K562 (cell line): Measurements from ENCODE around the gene ZNF689. TPM values are rescaled to one million over a fixed set of nuclear protein-coding genes. Genes with fewer than 3 reads are reported as not detected.

ENCODE experiments used
- ATAC-seq: fragments of 200-7000 bp; cut with Tn5 transposase; 3 replicates; pipeline ENCODE4 v1.9.1; 2020; ENCODE audit warnings: moderate library complexity
- BruUV-seq: library from RNA; stranded (reverse); fragments of 400-500 nt; replicated peaks from 2 replicates; lab custom pipeline; 2021; lab: Mats Ljungman, UMichigan
- CTCF ChIA-PET: fragments of 300-600 bp; formaldehyde crosslinking; extraction: SDS; loops from one replicate; lab custom pipeline; 2021; ENCODE audit warnings: low intra/inter-chr PET ratio; lab: Yijun Ruan, JAX
- POLR2A ChIA-PET: fragments of 300-600, 350-650 bp; sonication (Branson Sonifier 250); formaldehyde crosslinking; extraction: SDS; loops from one replicate; lab custom pipeline; 2021; ENCODE audit warnings: antibody characterized with exemption, inconsistent platforms; lab: Yijun Ruan, JAX
- DNase-seq, 4 experiments: peaks; one replicate each; pipeline versions ENCODE4 v3.0.0 to v3.0.0-alpha.2; 2011 to 2018; ENCODE audit warnings: low spot score in 3 of 4, mixed read lengths in 3 of 4; ENCODE audit errors: extremely low read depth in 1 of 4
- FAIRE-seq: peaks from 2 replicates; lab custom pipeline; 2011; peaks lifted over from hg19 to GRCh38; lab: Jason Lieb, UNC
- H2AFZ ChIP-seq: 2 replicates; pipeline ENCODE4 v1.6.0; 2011; ENCODE audit warnings: low read depth, low read length, control low read depth, inconsistent platforms
- H3K27ac ChIP-seq: fragments of 200-600 bp; 3 replicates; pipeline ENCODE4 v1.8.0; 2011; ENCODE audit warnings: low read depth, mild to moderate bottlenecking, control low read depth, inconsistent platforms, low read length, moderate library complexity, mixed read lengths; ENCODE audit errors: extremely low read depth
- H3K27me3 ChIP-seq, 2 experiments: fragments of 300-600 bp in 1 of 2; 2 replicates in 1 of 2; 3 replicates in 1 of 2; pipeline versions ENCODE4 v1.6.0 to v1.8.0; 2011; ENCODE audit warnings: inconsistent platforms in 2 of 2, low read length in 2 of 2, mild to moderate bottlenecking in 1 of 2, mixed read lengths in 1 of 2, moderate library complexity in 1 of 2; ENCODE audit not compliant: control insufficient read depth in 2 of 2, insufficient read depth in 2 of 2
- H3K36me3 ChIP-seq: fragments of 300-600 bp; 3 replicates; pipeline ENCODE4 v1.8.0; 2011; ENCODE audit warnings: mild to moderate bottlenecking, low read length, inconsistent platforms; ENCODE audit not compliant: control insufficient read depth, insufficient read depth
- H3K4me1 ChIP-seq, 2 experiments: fragments of 200-600 bp in 1 of 2; replicated peaks in 1 of 2; 2 replicates in 1 of 2; 3 replicates in 1 of 2; pipeline versions ENCODE4 v1.5.1 to v1.8.0; 2011; ENCODE audit warnings: inconsistent platforms in 2 of 2, low read length in 2 of 2, mild to moderate bottlenecking in 1 of 2, mixed read lengths in 1 of 2, moderate library complexity in 1 of 2; ENCODE audit not compliant: control insufficient read depth in 2 of 2, insufficient read depth in 2 of 2
- H3K4me2 ChIP-seq: 2 replicates; pipeline ENCODE4 v1.6.1; 2011; ENCODE audit warnings: low read length, control low read depth, inconsistent platforms, mixed read lengths; ENCODE audit not compliant: insufficient read depth
- H3K4me3 ChIP-seq: fragments of 200-600 bp; sonication (generic), shearing (Covaris generic); 2 replicates; pipeline ENCODE4 v1.5.1; 2016; ENCODE audit warnings: control low read depth, inconsistent platforms
- H3K79me2 ChIP-seq: fragments of 200-600 bp; 3 replicates; pipeline ENCODE4 v1.8.0; 2011; ENCODE audit warnings: low read length, inconsistent platforms; ENCODE audit not compliant: control insufficient read depth, insufficient read depth
- H3K9ac ChIP-seq, 2 experiments: 2 replicates each; pipeline versions ENCODE4 v1.6.0 to v1.6.1; 2011; ENCODE audit warnings: low read depth in 2 of 2, low read length in 2 of 2, control low read depth in 1 of 2, inconsistent platforms in 1 of 2, mild to moderate bottlenecking in 1 of 2, mixed read lengths in 1 of 2; ENCODE audit not compliant: insufficient read depth in 1 of 2
- H3K9me1 ChIP-seq: one replicate; pipeline ENCODE4 v1.6.0; 2011; ENCODE audit warnings: inconsistent platforms, mild to moderate bottlenecking, low read length, moderate library complexity; ENCODE audit not compliant: control insufficient read depth, insufficient read depth
- H3K9me3 ChIP-seq: replicated peaks from 2 replicates; pipeline ENCODE4 v1.5.1; 2011; ENCODE audit warnings: low read depth, low read length, inconsistent platforms; ENCODE audit not compliant: control insufficient read depth, insufficient read depth
- H4K20me1 ChIP-seq: replicated peaks from 2 replicates; pipeline ENCODE4 v1.6.1; 2011; ENCODE audit warnings: low read length, inconsistent platforms, mixed read lengths; ENCODE audit not compliant: control insufficient read depth, insufficient read depth
- ARID1B ChIP-seq: fragments of 450-650 bp; IDR thresholded peaks from 2 replicates; pipeline ENCODE4 v1.6.1; 2016; ENCODE audit warnings: antibody characterized with exemption, mild to moderate bottlenecking, inconsistent platforms
- BMI1 ChIP-seq: fragments of 150-350 bp; IDR thresholded peaks from 2 replicates; pipeline ENCODE4 v1.6.1; 2014; ENCODE audit warnings: low read length
- CBFA2T2 ChIP-seq: fragments of 450-650 bp; conservative IDR thresholded peaks from 2 replicates; pipeline ENCODE4 v1.6.1; 2017; ENCODE audit warnings: mild to moderate bottlenecking
- CBFA2T3 ChIP-seq: fragments of 450-650 bp; IDR thresholded peaks from 2 replicates; pipeline ENCODE4 v1.6.1; 2017
- COPS2 ChIP-seq: fragments of 450-650 bp; conservative IDR thresholded peaks from 2 replicates; pipeline ENCODE4 v1.6.1; 2016; ENCODE audit warnings: mild to moderate bottlenecking, moderate library complexity
- CREM ChIP-seq: IDR thresholded peaks from 2 replicates; pipeline ENCODE4 v1.6.1; 2014; ENCODE audit warnings: antibody characterized with exemption, low read depth
- EWSR1 ChIP-seq: fragments of 450-650 bp; IDR thresholded peaks from 2 replicates; pipeline ENCODE4 v1.6.1; 2018; ENCODE audit warnings: borderline replicate concordance, mild to moderate bottlenecking, low read depth, moderate library complexity; ENCODE audit not compliant: partially characterized antibody
- RUNX1 ChIP-seq: sonication (generic); IDR thresholded peaks from 2 replicates; pipeline ENCODE4 v1.6.1; 2016; ENCODE audit warnings: antibody characterized with exemption, low read depth
- TAL1 ChIP-seq: fragments of 450-650 bp; IDR thresholded peaks from 2 replicates; pipeline ENCODE4 v1.6.1; 2016; ENCODE audit warnings: mild to moderate bottlenecking
- TCF3 ChIP-seq: sonication (generic); formaldehyde crosslinking; IDR thresholded peaks from 2 replicates; pipeline ENCODE4 v1.4.0; 2020; ENCODE audit warnings: mild to moderate bottlenecking, missing genetic modification reagents
- TEAD4 ChIP-seq, 2 experiments: sonication (generic) in 1 of 2; formaldehyde crosslinking in 1 of 2; IDR thresholded peaks; 2 replicates each; pipeline versions ENCODE4 v1.6.1 to v1.8.0; 2012 to 2022; ENCODE audit warnings: borderline replicate concordance in 1 of 2, inconsistent platforms in 1 of 2, low read length in 1 of 2, mild to moderate bottlenecking in 1 of 2, missing genetic modification reagents in 1 of 2
- WGBS: fragments of 100-300 bp; shearing (Covaris generic); methylation state at CpG from one replicate; pipeline ENCODE4 v1.1.6; 2016; ENCODE audit warnings: low coverage, mixed read lengths; ENCODE audit not compliant: insufficient coverage; ENCODE audit errors: missing lambda C conversion rate; 5-methylcytosine and 5-hydroxymethylcytosine counted together
- in situ Hi-C: fragments of 300-500 bp; cut with MboI; formaldehyde crosslinking; loops from 4 replicates; pipeline ENCODE4 v1.15.0; 2018; ENCODE audit warnings: inconsistent platforms, mixed read lengths
- intact Hi-C: fragments of 100-400 bp; cut with micrococcal nuclease; formaldehyde crosslinking; loops from 2 replicates; pipeline ENCODE4 v1.14.2; 2022
- polyA plus RNA-seq, 8 experiments: library from polyadenylated mRNA; depleted of rRNA in 4 of 8; stranded (reverse) in 5 of 8; unstranded in 3 of 8; fragments of >200 nt; fragmentation: Nextera tagmentation in 2 of 8; fragmentation: Illumina TruSeq in 1 of 8; extraction: Ambion mirVana in 2 of 8; extraction: Trizol in 1 of 8; gene quantifications; 2 replicates each; pipeline versions ENCODE4 v1.2.1 to v1.2.3, GENCODE V29; 2011 to 2014; ENCODE audit warnings: inconsistent platforms in 1 of 8, missing spikeins in 1 of 8
- total RNA-seq, 7 experiments: library from RNA; depleted of rRNA in 6 of 7; stranded (reverse); fragments of >200 nt in 6 of 7; fragmentation: Illumina TruSeq in 2 of 7; extraction: Trizol in 2 of 7; gene quantifications; 2 replicates each; pipeline versions ENCODE4 v1.2.1 to v1.2.3, GENCODE V29; 2011 to 2021; ENCODE audit warnings: low replicate concordance in 1 of 7

ZNF689 gene
- total and polyA plus RNA-seq, 9 of the 15 experiments (the other 6 are each of a cell fraction or from before 2014, with no cell fraction given): 5.4 to 15.4 (median 10.8) TPM

DNA sequence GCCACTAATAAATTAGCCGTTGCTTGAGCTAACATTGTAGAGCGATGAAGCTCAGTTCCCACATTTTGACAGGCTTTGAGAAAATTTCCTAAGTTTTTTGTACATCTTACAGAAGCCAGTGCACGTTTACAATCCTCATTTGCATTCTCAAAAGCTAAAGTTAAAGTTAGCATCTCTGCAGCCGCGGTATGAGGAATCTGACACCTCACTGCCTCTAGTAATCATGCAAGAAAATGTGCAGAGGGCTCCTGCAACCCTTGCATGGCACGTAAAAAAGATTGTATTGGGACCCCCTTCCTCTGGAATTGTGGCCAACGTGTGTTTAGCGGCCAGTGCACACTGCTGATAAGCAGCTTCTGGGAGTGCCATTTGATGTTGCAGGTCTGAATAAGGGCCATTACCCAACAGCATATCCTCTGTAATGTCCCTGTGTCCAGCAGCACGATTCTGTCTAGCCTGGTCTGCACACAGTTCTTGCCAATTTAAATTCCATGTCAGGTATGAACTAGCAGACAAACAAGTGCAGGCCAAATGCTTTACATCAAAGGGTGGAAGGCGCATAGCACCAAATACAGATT, 12.4 kb upstream of the ZNF689 start:
- Histone ChIP-seq H3K4me2 (no peak overlapping the region), H3K27ac (no peak overlapping the region), H4K20me1 (no peaks in the 10 kb centered on the region), H2AFZ (peak overlapping the region; percentile 74; the same call in 1 of the 2 replicates), H3K4me1 (peaks cover 6 to 7% of the 10 kb centered on the region in 2 experiments; a peak in 3 of 5 replicates), H3K79me2 (no peaks in the 10 kb centered on the region), H3K9ac (peak overlapping the region in 1 of 2 experiments; percentile 28; a peak in 1 of 4 replicates), H3K4me3 (no peak overlapping the region), H3K9me1 (no peaks in the 10 kb centered on the region), H3K9me3 (peaks cover 13% of the 10 kb centered on the region), H3K36me3 (no peaks in the 10 kb centered on the region), H3K27me3 (no peaks in the 10 kb centered on the region)
- 25% methylated on average over 10 of the region's 10 CpGs for WGBS
- CTCF ChIA-PET: interaction anchor here (0.5 kb wide), 1 partner anchor 72 kb away, joined by 3 read pairs; no protein-coding TSS in a partner anchor
- POLR2A ChIA-PET: interaction anchor here (0.5 to 1.7 kb wide), 4 partner anchors 12 to 65 kb away, joined by 3 to 5 read pairs (median 4); partner anchors contain the start of gene ZNF689
- FAIRE-seq (no peak), DNase-seq (peak in 2 of 4 experiments; percentile 25 to 52), ATAC-seq (peak; percentile 54; the same call in 2 of the 3 replicates)
- BruUV-seq: no TSS peak
- TF ChIP-seq BMI1 (no peak), CBFA2T3 (peak; percentile 57), TAL1 (peak; percentile 33; the same call in 1 of the 2 replicates), COPS2 (no peak), TEAD4 (IDR thresholded peaks at IDR 0.05; ENCODE audit: low read length) (0 out of 2 replicates have a peak, but pooled peaks have one; percentile 41), TEAD4 (CRISPR knock-in tag; IDR thresholded peaks at IDR 0.05; ENCODE audit: borderline replicate concordance) (no peak), ARID1B (peak; percentile 47), CREM (0 out of 2 replicates have a peak, but pooled peaks have one; percentile 7), RUNX1 (no peak), CBFA2T2 (peak; percentile 30; the same call in 1 of the 2 replicates), EWSR1 (no peak), TCF3 (CRISPR knock-in tag) (peak; percentile 40; the same call in 1 of the 2 replicates)
- in situ Hi-C loops (loop anchor here (10.0 kb wide), 1 partner anchor 188 kb away; the partner anchor contains the start of gene DCTPP1), intact Hi-C loops (no loop called here)
